B cell (primary cell): ENCODE data around the gene ABCA7. TPM values are rescaled to one million over a fixed set of nuclear protein-coding genes. Genes with fewer than 3 reads are reported as not detected.

ENCODE experiments used
- ATAC-seq: fragments of 200-7000 bp; cut with Tn5 transposase; one replicate; pipeline ENCODE4 v1.10.0; 2021; ENCODE audit warnings: low read depth, mild to moderate bottlenecking, moderate number of reproducible peaks, moderate library complexity
- CTCF ChIA-PET: fragments of 350-600 bp; sonication (Branson Sonifier 250); formaldehyde crosslinking; loops from one replicate; lab custom pipeline; 2021; ENCODE audit warnings: antibody characterized with exemption, inconsistent platforms; lab: Charles Lee
- POLR2A ChIA-PET: fragments of 350-600 bp; sonication (Branson Sonifier 250); formaldehyde crosslinking; loops from one replicate; lab custom pipeline; 2021; ENCODE audit warnings: antibody characterized with exemption; lab: Charles Lee
- DNase-seq: peaks from one replicate; pipeline ENCODE4 v3.0.0; 2013
- H2AFZ ChIP-seq: 2 replicates; pipeline ENCODE4 v1.6.1; 2012; ENCODE audit warnings: mild to moderate bottlenecking, low read depth, low read length; ENCODE audit not compliant: insufficient read depth, poor library complexity, severe bottlenecking
- H3K27ac ChIP-seq, 2 donors: 1 replicate in 1 of 2; 2 replicates in 1 of 2; pipeline ENCODE4 v1.5.1; 2012 to 2013; ENCODE audit warnings: low read length in 2 of 2, mild to moderate bottlenecking in 2 of 2, moderate library complexity in 1 of 2
- H3K27me3 ChIP-seq, 4 experiments: fragments of 200-600 bp in 1 of 4; sonication (generic) in 1 of 4; replicated peaks in 1 of 4; 1 replicate in 2 of 4; 2 replicates in 2 of 4; pipeline versions ENCODE4 v1.6.1 to v1.7.0; 2013 to 2016; ENCODE audit warnings: low read length in 3 of 4, mild to moderate bottlenecking in 2 of 4, mixed read lengths in 1 of 4, moderate library complexity in 1 of 4; ENCODE audit not compliant: insufficient read depth in 4 of 4, control insufficient read depth in 3 of 4; ENCODE audit errors: control extremely low read depth in 1 of 4
- H3K36me3 ChIP-seq, 2 experiments: replicated peaks in 1 of 2; 1 replicate in 1 of 2; 2 replicates in 1 of 2; pipeline versions ENCODE4 v1.6.1 to v1.7.1; 2013; ENCODE audit warnings: low read length in 1 of 2; ENCODE audit not compliant: insufficient read depth in 2 of 2, control insufficient read depth in 1 of 2; ENCODE audit errors: control extremely low read depth in 1 of 2, extremely low read depth in 1 of 2
- H3K4me1 ChIP-seq, 2 donors: fragments of 200-600 bp in 1 of 2; sonication (generic) in 1 of 2; 1 replicate in 1 of 2; 2 replicates in 1 of 2; pipeline versions ENCODE4 v1.5.1 to v1.6.1; 2013 to 2017; ENCODE audit warnings: low read length in 2 of 2; ENCODE audit not compliant: control insufficient read depth in 2 of 2, insufficient read depth in 2 of 2
- H3K4me2 ChIP-seq: replicated peaks from 2 replicates; pipeline ENCODE3; 2012; ENCODE audit warnings: mild to moderate bottlenecking, low read depth, low read length; ENCODE audit not compliant: poor library complexity, severe bottlenecking
- H3K4me3 ChIP-seq, 5 experiments: fragments of 200-600 bp in 1 of 5; sonication (generic) in 1 of 5; 1 replicate in 3 of 5; 2 replicates in 2 of 5; pipeline versions ENCODE4 v1.5.1 to v1.7.0; 2011 to 2016; ENCODE audit warnings: low read length in 4 of 5, mild to moderate bottlenecking in 4 of 5, low read depth in 2 of 5, control low read depth in 1 of 5, moderate library complexity in 1 of 5; ENCODE audit not compliant: insufficient read depth in 1 of 5; ENCODE audit errors: control extremely low read depth in 1 of 5, extremely low read depth in 1 of 5
- H3K79me2 ChIP-seq: fragments of 200-600 bp; sonication (generic); one replicate; pipeline ENCODE4 v1.6.0; 2016; ENCODE audit warnings: low read length; ENCODE audit not compliant: control insufficient read depth, insufficient read depth
- H3K9ac ChIP-seq: fragments of 200-600 bp; sonication (generic); 2 replicates; pipeline ENCODE4 v1.6.1; 2017; ENCODE audit warnings: mild to moderate bottlenecking, low read length, moderate library complexity
- H3K9me3 ChIP-seq, 3 donors: one replicate each; pipeline versions ENCODE4 v1.6.1 to v1.7.1; 2013; ENCODE audit warnings: low read length in 2 of 3; ENCODE audit not compliant: control insufficient read depth in 2 of 3, insufficient read depth in 1 of 3; ENCODE audit errors: control extremely low read depth in 1 of 3
- H4K20me1 ChIP-seq: 2 replicates; pipeline ENCODE4 v1.6.0; 2012; ENCODE audit warnings: mild to moderate bottlenecking, low read length; ENCODE audit not compliant: insufficient read depth, control insufficient read depth, poor library complexity, severe bottlenecking
- H3K27ac Mint-ChIP-seq: one replicate; pipeline ENCODE4 v1.8.0; 2021; ENCODE audit warnings: mixed read lengths
- H3K27me3 Mint-ChIP-seq: one replicate; pipeline ENCODE4 v1.8.0; 2021; ENCODE audit warnings: mixed read lengths
- H3K4me1 Mint-ChIP-seq: one replicate; pipeline ENCODE4 v1.8.0; 2021; ENCODE audit warnings: mixed read lengths
- H3K4me3 Mint-ChIP-seq: one replicate; pipeline ENCODE4 v1.8.0; 2021; ENCODE audit warnings: mixed read lengths
- H3K9me3 Mint-ChIP-seq: one replicate; pipeline ENCODE4 v1.8.0; 2022; ENCODE audit warnings: mixed read lengths; ENCODE audit not compliant: insufficient read depth
- EZH2 ChIP-seq: IDR thresholded peaks from 2 replicates; pipeline ENCODE4 v1.6.1; 2012; ENCODE audit warnings: borderline replicate concordance, low read depth, mild to moderate bottlenecking, moderate library complexity, low read length; ENCODE audit not compliant: insufficient read depth, poor library complexity, severe bottlenecking
- WGBS: methylation state at CpG from one replicate; pipeline ENCODE4 v1.1.5; 2013; ENCODE audit warnings: missing lambda C conversion rate; ENCODE audit not compliant: insufficient coverage; 5-methylcytosine and 5-hydroxymethylcytosine counted together
- intact Hi-C: fragments of 100-400 bp; cut with micrococcal nuclease; formaldehyde crosslinking; loops from one replicate; pipeline ENCODE4 v1.10.0; 2022
- polyA plus RNA-seq: library from polyadenylated mRNA; depleted of rRNA; stranded (reverse); fragments of >200 nt; gene quantifications from 2 replicates; pipeline ENCODE4 v1.2.3, GENCODE V29; 2012
- total RNA-seq, 2 donors: library from RNA; stranded (reverse); fragments of 120-200 nt in 1 of 2; gene quantifications; 1 replicate in 1 of 2; 2 replicates in 1 of 2; pipeline versions ENCODE4 v1.2.3 to v1.2.4, GENCODE V29; 2013 to 2022
- TF ChIP-seq, protein P1 (sequence below): fragments of 200-600 bp; IDR thresholded peaks from one replicate; pipeline ENCODE4 v1.8.0; 2022; ENCODE audit warnings: antibody characterized with exemption, mild to moderate bottlenecking

Gene ABCA7
- total and polyA plus RNA-seq, 2 donors (not counting 1 experiment from before 2014, with no cell fraction given) = 192 to 281 TPM

DNA sequence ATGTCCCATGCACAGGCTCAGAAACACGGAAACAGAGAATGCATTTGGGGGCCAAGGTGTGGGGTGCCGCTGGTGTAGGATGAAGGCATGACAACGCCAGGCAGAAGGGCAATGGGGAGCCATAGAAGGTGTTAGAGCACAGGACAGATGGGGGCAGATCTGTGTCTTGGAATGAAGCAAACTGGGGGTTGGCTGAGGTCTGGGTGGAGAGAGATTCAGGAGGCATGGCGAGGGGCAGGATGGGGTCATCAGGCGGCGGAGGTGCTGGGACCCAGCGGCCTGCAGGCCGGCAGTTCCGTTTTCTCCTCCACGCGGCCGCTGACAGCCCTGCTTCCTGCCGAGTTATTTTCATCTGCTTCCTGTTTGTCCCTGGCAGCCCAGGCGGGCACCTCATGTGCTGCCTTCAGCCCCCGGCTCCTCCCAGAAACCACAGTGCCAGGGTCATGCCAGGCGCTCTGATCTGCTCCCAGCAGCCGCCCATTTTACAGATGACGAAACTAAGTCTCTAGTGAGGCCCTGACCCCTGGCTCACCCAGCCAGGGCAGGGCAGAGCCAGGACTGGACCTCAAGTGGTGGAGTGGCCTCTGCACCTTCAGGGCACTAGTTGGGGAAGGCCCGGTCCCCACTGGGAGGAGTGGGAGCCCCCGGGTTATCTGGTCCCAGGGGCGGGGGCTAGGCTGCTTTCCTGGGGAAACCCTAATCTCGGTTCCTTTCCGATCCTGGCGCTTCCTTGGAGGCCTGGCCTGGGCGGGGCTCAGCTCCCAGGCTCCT, 29.3 kb downstream of the ABCA7 start:
- peak overlapping the region; percentile 94 for H3K9ac ChIP-seq
- POLR2A ChIA-PET = interaction anchor here (0.6 to 6.3 kb wide), 10 partner anchors 7 to 200 kb away, joined by 3 to 97 read pairs (median 10); partner anchors contain the start of genes CIRBP, CNN2, GPX4 and RNU6-2
- no peak overlapping the region for H2AFZ ChIP-seq
- ATAC-seq = peak; percentile 50
- peaks cover 66 to 83% of the 10 kb centered on the region in 2 donors for H3K4me1 ChIP-seq
- H3K4me3 Mint-ChIP-seq = peak overlapping the region; percentile 96
- peaks cover 81% of the 10 kb centered on the region for H4K20me1 ChIP-seq
- H3K4me2 ChIP-seq = peak overlapping the region; percentile 91
- H3K79me2 ChIP-seq = peaks cover 72% of the 10 kb centered on the region
- peaks cover 0 to 51% of the 10 kb centered on the region in 2 experiments for H3K36me3 ChIP-seq
- H3K27ac Mint-ChIP-seq = peak overlapping the region; percentile 97
- no peaks in the 10 kb centered on the region for H3K27me3 ChIP-seq
- peak; percentile 85 for DNase-seq
- H3K4me1 Mint-ChIP-seq = peaks cover 52% of the 10 kb centered on the region
- no peaks in the 10 kb centered on the region for H3K27me3 Mint-ChIP-seq
- CTCF ChIA-PET = interaction anchor here (0.6 to 5.2 kb wide), 4 partner anchors 7 to 233 kb away, joined by 3 to 56 read pairs (median 6); no protein-coding TSS in a partner anchor
- peak overlapping the region; percentile 77 to 87 for H3K27ac ChIP-seq
- H3K9me3 ChIP-seq = peaks cover 0 to 2% (median 0%) of the 10 kb centered on the region in 3 donors
- H3K9me3 Mint-ChIP-seq = no peaks in the 10 kb centered on the region
- H3K4me3 ChIP-seq = peak overlapping the region; percentile 65 to 99 (median 90)
- 13% methylated on average over 25 of the region's 25 CpGs for WGBS
- intact Hi-C loops = loop anchor here (1.0 to 10.0 kb wide), 6 partner anchors 8 to 144 kb away; partner anchors contain the start of genes ARID3A, GPX4, RNU6-2 and TMEM259
- no peak for TF ChIP-seq EZH2
- TF ChIP-seq, protein P1, sequence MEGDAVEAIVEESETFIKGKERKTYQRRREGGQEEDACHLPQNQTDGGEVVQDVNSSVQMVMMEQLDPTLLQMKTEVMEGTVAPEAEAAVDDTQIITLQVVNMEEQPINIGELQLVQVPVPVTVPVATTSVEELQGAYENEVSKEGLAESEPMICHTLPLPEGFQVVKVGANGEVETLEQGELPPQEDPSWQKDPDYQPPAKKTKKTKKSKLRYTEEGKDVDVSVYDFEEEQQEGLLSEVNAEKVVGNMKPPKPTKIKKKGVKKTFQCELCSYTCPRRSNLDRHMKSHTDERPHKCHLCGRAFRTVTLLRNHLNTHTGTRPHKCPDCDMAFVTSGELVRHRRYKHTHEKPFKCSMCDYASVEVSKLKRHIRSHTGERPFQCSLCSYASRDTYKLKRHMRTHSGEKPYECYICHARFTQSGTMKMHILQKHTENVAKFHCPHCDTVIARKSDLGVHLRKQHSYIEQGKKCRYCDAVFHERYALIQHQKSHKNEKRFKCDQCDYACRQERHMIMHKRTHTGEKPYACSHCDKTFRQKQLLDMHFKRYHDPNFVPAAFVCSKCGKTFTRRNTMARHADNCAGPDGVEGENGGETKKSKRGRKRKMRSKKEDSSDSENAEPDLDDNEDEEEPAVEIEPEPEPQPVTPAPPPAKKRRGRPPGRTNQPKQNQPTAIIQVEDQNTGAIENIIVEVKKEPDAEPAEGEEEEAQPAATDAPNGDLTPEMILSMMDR = no peak

DNA sequence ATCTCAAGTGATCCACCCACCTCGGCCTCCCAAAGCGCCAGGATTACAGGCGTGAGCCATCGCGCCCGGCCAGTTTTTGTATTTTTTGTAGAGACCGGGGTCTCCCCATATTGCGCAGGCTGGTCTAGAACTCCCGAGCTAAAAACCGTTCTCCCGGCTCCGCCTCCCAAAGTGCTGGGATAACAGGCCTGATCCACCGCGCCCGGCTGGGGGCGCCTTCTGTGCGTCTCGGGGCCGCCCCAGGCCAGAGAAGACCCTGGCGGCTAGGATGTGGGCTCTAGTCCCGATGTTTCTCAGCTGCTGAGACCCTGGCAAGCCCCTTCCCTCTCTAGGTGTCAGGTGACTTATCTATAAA, 30.6 kb downstream of the ABCA7 start:
- Histone ChIP-seq H3K4me2 (peak overlapping the region; percentile 37), H3K36me3 (peaks cover 0 to 61% of the 10 kb centered on the region in 2 experiments), H3K79me2 (peaks cover 75% of the 10 kb centered on the region), H3K4me3 (no peak overlapping the region), H3K9me3 (no peaks in the 10 kb centered on the region), H3K27me3 (no peaks in the 10 kb centered on the region), H3K9ac (no peak overlapping the region), H3K27ac (peak overlapping the region in 1 of 2 donors; percentile 15), H2AFZ (no peak overlapping the region), H4K20me1 (peaks cover 78% of the 10 kb centered on the region), H3K4me1 (peaks cover 64 to 81% of the 10 kb centered on the region in 2 donors)
- H3K9me3 Mint-ChIP-seq = no peaks in the 10 kb centered on the region
- ATAC-seq = no peak
- peak overlapping the region; percentile 46 for H3K27ac Mint-ChIP-seq
- no peak overlapping the region for H3K4me3 Mint-ChIP-seq
- peaks cover 44% of the 10 kb centered on the region for H3K4me1 Mint-ChIP-seq
- no peaks in the 10 kb centered on the region for H3K27me3 Mint-ChIP-seq
- POLR2A ChIA-PET = interaction anchor here (0.7 to 6.3 kb wide), 5 partner anchors 16 to 62 kb away, joined by 3 to 97 read pairs (median 3); no protein-coding TSS in a partner anchor
- no peak for TF ChIP-seq EZH2
- TF ChIP-seq, protein P1 = no peak
- 98% methylated on average over 21 of the region's 21 CpGs for WGBS
- no peak for DNase-seq
- intact Hi-C loops = no loop called here
- CTCF ChIA-PET = interaction anchor here (0.5 kb wide), 1 partner anchor 38 kb away, joined by 3 read pairs; no protein-coding TSS in a partner anchor
